HG02678 (cell line): ENCODE results near the gene ASH1L.
"Not testable (repeated sequence)": the region's sequence is repeated elsewhere in the genome, so short reads cannot be mapped to it uniquely, and the experiment has no call there.

Experiments used
- ATAC-seq: cut with Tn5 transposase; IDR thresholded peaks from one replicate; pipeline ENCODE4 v1.9.1; 2021; ENCODE audit warnings: mild to moderate bottlenecking, moderate library complexity; ENCODE audit not compliant: unreplicated experiment

The ASH1L gene

GRCh38 chr1:155316922-155317321 lies 245.7 kb downstream of the ASH1L start:
- ATAC-seq: no peak

DNA sequence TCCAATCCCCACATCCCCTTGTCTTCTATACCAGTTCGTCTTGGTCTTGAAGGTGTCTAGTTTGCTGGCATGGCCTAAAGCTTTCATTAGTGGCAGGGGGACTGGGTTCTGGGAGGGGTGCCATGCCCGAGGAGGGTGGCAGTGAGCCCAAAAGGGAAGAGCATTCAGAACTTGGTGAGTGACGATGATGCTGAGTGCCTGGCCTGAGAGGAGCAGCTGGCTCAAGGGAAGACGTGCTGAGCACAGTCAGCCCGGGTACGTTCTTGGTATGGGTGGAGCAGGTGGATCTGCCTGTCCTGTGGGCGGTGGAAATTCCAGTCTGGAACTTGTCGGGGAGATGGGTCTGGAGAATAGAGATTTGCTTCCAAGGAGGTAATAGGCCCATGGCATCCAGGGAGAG lies 249.3 kb downstream of the ASH1L start:
- ATAC-seq: no peak

DNA sequence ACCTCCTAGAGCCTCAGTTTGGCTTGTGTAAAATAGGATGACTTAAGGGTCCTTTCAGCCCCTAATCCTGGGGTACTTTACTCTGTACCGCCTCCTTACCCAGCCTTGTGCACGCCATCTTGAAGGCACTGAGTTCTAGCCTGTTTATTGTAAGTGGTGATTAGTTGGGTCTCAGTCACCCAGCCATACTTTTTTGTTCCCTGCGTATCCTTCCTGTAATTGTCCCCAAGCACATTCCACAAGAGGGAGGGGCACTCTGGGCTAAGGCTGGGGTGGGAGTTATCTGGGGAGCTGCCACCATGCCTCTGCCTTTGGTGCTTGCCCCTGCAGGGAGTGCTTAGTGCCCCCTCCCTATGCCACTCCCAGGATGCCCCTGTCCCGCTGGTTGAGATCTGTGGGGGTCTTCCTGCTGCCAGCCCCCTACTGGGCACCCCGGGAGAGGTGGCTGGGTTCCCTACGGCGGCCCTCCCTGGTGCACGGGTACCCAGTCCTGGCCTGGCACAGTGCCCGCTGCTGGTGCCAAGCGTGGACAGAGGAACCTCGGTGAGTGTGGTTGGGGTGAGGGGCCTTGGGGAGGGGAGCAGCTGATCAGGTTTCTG lies 253.1 kb downstream of the ASH1L start:
- ATAC-seq: no peak

DNA sequence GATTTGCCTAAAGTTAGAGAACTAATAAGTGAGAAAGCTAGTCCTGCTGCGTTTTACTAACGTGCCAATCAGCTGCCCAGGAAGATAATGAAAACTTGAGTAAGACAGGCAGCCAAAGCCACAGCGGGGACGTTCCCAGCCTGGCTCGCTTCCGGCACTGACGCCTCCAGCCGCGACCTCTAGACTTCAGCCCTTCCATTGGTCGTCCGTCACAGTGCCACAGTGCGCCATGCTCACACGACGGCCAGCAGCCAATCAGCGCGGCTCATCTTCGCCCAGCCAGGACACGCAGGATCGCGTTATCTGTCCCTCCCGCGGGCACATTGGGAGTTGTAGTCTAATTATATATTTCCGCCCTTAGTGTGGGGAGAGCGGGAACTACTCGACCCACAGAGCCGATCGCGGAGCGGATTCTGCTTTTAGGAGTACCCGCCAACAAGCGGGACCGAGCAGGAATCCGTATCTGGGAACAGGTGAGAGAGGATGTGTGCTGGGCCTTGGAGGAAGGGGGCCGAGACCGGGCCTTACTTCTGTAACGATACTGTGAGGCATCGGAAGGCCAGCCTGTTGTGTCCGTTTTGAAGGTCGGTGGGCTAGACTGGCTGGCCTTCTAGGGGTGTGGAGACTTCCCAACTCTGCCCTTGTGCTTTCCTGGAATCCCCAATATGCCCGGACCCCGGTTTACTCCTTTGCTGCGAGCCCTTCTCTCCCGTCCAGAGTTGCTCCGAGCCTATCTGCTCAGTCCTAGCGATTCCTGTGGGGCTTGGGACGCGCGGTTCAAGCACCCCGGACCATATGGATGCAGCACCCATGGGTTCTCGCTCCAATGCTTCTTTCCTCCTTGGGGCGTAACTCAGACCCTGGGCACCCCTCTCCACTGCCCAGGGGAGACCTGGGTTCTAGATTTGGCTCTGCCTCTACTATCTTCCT lies 253.8 kb downstream of the ASH1L start, which contains the start of gene FDPS:
TSS of gene FDPS (plus strand) at position 374 of the 930 bp plus-strand sequence. CDS start 924 bp downstream, outside the sequence.
- ATAC-seq: peak; percentile 93

- ATAC-seq: no peak
These were observed 255.3 kb downstream of the ASH1L start for GRCh38 chr1:155307247-155307740.

DNA sequence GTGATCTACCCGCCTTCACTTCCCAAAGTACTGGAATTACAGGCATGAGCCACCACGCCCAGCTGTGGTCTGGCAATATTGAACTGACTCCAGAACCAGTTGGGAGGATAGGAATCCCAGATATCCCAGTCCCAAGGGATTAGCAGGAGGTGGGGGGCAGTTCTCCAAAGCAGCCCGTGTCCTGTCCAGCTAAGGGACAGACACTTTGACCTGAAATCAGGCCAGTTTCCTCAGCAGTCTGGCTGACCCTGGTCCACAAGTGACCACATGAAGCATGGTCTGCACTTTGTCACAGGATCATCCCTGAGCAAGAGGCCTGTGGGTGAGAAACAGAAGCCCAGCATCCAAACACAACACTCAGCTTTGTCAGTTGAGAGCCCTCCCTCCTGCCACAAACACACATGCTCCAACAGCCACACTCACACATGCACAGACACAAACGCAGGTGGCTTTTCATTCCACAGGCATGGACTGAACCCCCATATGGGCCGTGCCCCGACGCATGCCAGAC lies 256.7 kb downstream of the ASH1L start:
- no peak for ATAC-seq

- no peak for ATAC-seq
These were observed 258.0 kb downstream of the ASH1L start for GRCh38 chr1:155304558-155305063.

- no peak for ATAC-seq
These were observed 261.2 kb downstream of the ASH1L start, which contains the start of gene PKLR for GRCh38 chr1:155301342-155301841. PKLR (minus strand) TSS chr1:155301438; CDS start chr1:155301395, 43 bp downstream.

- no peak for ATAC-seq
These were observed 261.9 kb downstream of the ASH1L start for GRCh38 chr1:155300553-155301329.

DNA sequence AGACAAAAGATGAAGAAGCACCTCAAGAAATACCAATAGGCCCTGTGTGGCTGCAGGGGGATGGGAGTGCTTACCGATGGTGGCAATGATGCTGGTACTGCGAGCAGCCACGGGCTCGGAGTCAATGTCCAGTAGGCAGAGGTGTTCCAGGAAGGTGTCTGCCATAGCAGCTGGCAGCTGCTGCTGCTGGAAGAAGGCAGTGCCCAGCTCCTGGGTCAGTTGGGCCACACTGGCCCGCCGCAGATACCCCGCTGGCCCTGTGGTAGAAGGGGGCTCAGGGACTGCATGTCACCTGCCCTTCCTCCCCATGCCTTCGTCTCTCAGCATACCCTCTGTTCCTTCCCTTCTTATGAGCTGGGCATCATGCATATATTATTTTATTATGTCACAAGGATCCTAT lies 262.6 kb downstream of the ASH1L start:
- ATAC-seq: no peak

- no peak for ATAC-seq
These were observed 265.2 kb downstream of the ASH1L start for GRCh38 chr1:155297384-155297783.

- no peak for ATAC-seq
These were observed 265.9 kb downstream of the ASH1L start for GRCh38 chr1:155296661-155297060.

DNA sequence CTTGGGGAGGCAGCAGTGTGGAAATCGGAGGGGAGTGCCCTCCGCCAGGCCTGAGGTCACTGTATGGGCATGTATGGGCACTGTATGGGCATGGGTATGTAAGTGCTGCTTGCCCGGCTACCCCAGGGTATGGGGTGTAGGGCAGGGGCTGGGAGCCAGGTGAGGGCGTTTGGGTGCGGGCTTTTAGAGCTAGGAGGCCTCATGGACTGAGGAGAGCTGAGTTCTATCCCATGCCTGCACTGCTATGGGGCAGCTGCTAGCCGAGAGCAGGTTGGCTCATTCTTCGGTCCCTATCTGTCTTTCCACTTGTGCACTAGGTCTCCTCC lies 266.7 kb downstream of the ASH1L start:
- ATAC-seq: no peak

DNA sequence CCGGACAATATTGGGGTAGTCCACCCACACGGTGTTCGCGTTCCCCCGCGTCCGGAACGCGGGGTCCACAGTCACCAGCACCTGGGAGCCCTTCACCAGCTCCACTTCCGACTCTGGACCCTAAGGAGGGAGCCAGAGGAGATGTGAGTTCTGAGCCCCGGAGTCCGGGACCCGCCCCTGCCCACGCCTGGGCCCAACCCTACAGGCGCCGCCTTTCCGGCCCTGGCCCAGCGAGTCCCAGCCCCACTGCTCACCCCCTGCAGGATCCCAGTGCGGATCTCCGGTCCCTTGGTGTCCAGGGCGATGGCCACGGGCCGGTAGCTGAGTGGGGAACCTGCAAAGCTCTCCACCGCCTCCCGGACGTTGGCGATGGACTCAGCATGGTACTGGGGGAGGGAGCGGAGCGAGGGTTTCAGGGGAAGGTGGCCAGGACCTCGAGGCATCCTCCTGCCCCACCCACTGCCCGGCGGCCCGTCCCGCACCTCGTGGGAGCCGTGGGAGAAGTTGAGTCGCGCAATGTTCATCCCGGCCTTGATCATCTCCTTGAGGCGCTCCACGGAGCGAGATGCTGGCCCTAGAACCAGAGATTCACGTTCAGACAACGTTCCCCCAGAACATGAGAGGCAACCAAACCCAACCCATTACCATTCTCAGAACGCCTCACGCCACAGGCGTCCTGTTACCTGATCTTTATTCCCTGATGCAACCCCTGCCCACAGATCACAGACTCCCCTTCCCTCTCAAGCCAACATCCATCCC lies 267.2 kb downstream of the ASH1L start:
- ATAC-seq: no peak

GRCh38 chr1:155294520-155295182 lies 268.0 kb downstream of the ASH1L start:
- no peak for ATAC-seq

- no peak for ATAC-seq
These were observed 269.4 kb downstream of the ASH1L start for GRCh38 chr1:155293086-155293749.

DNA sequence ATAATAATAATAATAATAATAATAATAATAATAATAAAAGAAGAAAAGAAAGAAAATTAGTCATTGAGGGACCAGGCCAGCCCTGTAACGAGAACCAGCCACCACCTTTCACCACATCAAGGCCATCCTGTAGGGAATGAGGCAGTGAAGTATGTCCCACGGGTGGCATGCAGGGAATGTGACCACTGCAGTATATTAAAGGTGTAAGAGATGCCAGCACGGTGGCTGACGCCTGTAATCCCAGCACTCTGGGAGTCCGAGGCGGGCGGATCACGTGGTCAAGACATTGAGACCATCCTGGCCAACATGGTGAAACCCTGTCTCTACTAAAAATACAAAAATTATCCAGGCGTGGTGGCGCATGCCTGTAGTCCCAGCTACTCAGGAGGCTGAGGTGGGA lies 271.6 kb downstream of the ASH1L start:
- not testable (repeated sequence) for ATAC-seq

- no peak for ATAC-seq
These were observed 274.5 kb downstream of the ASH1L start for GRCh38 chr1:155287987-155288543.
